GM12801 (cell line): ENCODE results near the gene CHAC1.

Experiments used
- CTCF ChIP-seq: IDR thresholded peaks from one replicate; pipeline ENCODE4 v1.5.1; 2011; ENCODE audit warnings: control low read depth; ENCODE audit not compliant: insufficient read length; ENCODE audit errors: extremely low read depth

CHAC1 gene

GRCh38 chr15:40926659-40927494 is 26.4 kb upstream of the CHAC1 start:
- no peak for TF ChIP-seq CTCF

GRCh38 chr15:40927495-40927872 is 25.8 kb upstream of the CHAC1 start:
- TF ChIP-seq CTCF, result no peak

GRCh38 chr15:40927873-40928806 is 25.1 kb upstream of the CHAC1 start:
- TF ChIP-seq CTCF, result no peak

GRCh38 chr15:40928821-40929659 is 24.2 kb upstream of the CHAC1 start, which contains the start of gene DLL4:
Gene DLL4, plus strand, starts transcription at chr15:40929340. Its CDS starts 329 bp downstream, at chr15:40929669.
- no peak for TF ChIP-seq CTCF

GRCh38 chr15:40929660-40930429 is 23.4 kb upstream of the CHAC1 start:
- no peak for TF ChIP-seq CTCF

- TF ChIP-seq CTCF, result no peak
Measured at GRCh38 chr15:40930430-40931299, 22.6 kb upstream of the CHAC1 start.
